ENCODE results near the gene PLA2G2C. TPM values are rescaled to one million over a fixed set of nuclear protein-coding genes. Genes with fewer than 3 reads are reported as not detected.

The PLA2G2C gene
- total RNA-seq = not detected in 2 replicates

GRCh38 chr1:20185834-20186782, at the start of gene PLA2G2C, which contains the start of gene UBXN10:
Gene PLA2G2C (minus strand): TSS chr1:20186518. CDS start chr1:20177363, 9,155 bp downstream.
Gene UBXN10 (plus strand): TSS chr1:20186096. CDS start chr1:20190562, 4,466 bp downstream.

GRCh38 chr1:20138961-20139550, 47.3 kb downstream of the PLA2G2C start, which contains the start of gene PLA2G2F:
Gene PLA2G2F (plus strand): TSS chr1:20139323. CDS start chr1:20139428, 105 bp downstream.

GRCh38 chr1:20119347-20119746, 67.0 kb downstream of the PLA2G2C start, which contains the start of gene PLA2G2D:
Gene PLA2G2D (minus strand): TSS chr1:20119536. CDS start chr1:20119498, 38 bp downstream.

Other genes with a start within 250 kb of the PLA2G2C start
- gene PLA2G2A, start 206.9 kb downstream of the PLA2G2C start, total RNA-seq = not detected in 2 replicates
- gene PLA2G5, start 116.3 kb downstream of the PLA2G2C start, total RNA-seq = not detected in 2 replicates
- gene PLA2G2D, start 67.0 kb downstream of the PLA2G2C start, total RNA-seq = not detected in 2 replicates
- not detected in 2 replicates for gene PLA2G2F, start 47.2 kb downstream of the PLA2G2C start, total RNA-seq
- gene UBXN10, start 422 bp downstream of the PLA2G2C start, total RNA-seq = not detected in 2 replicates
- not detected in 2 replicates for gene VWA5B1, start 104.4 kb upstream of the PLA2G2C start, total RNA-seq

Measured in myometrial cell (primary cell).